NB4 (cell line): ENCODE measurements around the gene SH3GL1.

ENCODE experiments used
- DNase-seq: peaks from one replicate; pipeline ENCODE4 v3.0.0; 2010; ENCODE audit warnings: low read depth
- H3K4me3 ChIP-seq: one replicate; pipeline ENCODE4 v1.5.1; 2011; ENCODE audit warnings: mild to moderate bottlenecking, low read depth, low read length, moderate library complexity
- CTCF ChIP-seq: IDR thresholded peaks from one replicate; pipeline ENCODE4 v1.5.1; 2012; ENCODE audit warnings: low read depth, low read length
- MAX ChIP-seq: IDR thresholded peaks from 2 replicates; pipeline ENCODE4 v1.6.1; 2011; ENCODE audit warnings: low read depth, low read length
- MYC ChIP-seq: IDR thresholded peaks from 2 replicates; pipeline ENCODE4 v1.6.1; 2011; ENCODE audit warnings: low read depth, low read length
- POLR2A ChIP-seq: IDR thresholded peaks from 2 replicates; pipeline ENCODE4 v1.6.1; 2011; ENCODE audit warnings: mild to moderate bottlenecking; ENCODE audit not compliant: insufficient read length; ENCODE audit errors: extremely low read depth

SH3GL1 gene

DNA sequence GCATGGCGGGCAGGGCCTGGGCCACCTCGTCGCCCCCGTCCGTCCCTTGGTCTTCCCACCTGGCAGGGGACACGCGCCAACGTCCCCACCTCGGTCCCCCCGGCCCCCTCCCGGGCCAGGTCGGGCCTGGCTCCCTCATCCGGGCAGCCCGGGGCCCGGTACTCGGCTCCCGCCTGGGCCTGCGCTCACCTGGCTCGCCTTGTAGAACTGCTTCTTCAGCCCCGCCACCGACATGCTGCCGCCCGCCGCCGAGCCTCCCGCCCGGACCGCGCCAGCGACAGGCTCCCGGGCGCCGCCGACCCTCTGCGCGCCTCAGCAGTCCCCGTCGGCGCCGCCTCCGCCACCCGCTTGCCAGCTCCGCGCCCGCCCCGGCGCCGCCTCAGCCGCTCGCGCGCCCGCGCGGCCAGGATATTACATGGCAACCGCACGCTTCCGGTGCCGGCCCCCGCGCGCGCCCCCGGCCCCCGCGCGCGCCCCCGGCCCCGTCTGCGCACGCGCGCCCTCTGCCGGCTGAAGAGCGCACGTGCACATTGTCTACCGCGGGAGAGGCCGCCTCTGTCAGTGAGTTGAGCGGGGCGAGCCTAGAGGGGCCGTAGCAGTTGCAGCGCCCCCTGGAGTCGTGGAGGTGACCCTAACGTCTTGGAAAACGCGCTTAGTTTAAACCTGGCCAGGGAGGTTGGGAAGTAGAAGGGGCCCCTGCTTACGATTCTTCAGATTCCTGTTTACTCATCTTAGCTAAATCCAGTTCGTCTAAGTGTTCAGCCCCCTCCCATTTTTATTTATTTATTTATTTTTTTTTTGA lies at the start of gene SH3GL1:
TSS of gene SH3GL1 (minus strand) at position 413 of the 802 bp plus-strand sequence. CDS start at position 234, 179 bp downstream.
- peak; percentile 88 for DNase-seq
- TF ChIP-seq MYC, result no peak; the same call in 1 of the 2 replicates
- TF ChIP-seq CTCF, result peak; percentile 72
- TF ChIP-seq POLR2A, result peak; percentile 46
- TF ChIP-seq MAX, result peak; percentile 86
- H3K4me3 ChIP-seq, result peak within 1 kb of the TSS; percentile 91

GRCh38 chr19:4449639-4450028 lies 49.3 kb upstream of the SH3GL1 start:
- no peak overlapping the region for H3K4me3 ChIP-seq
- DNase-seq, result no peak
- TF ChIP-seq MAX (no peak), CTCF (no peak), POLR2A (no peak), MYC (no peak)

- no peak for TF ChIP-seq POLR2A
- no peak for TF ChIP-seq MYC
- TF ChIP-seq CTCF, result no peak
- no peak for TF ChIP-seq MAX
- DNase-seq, result no peak
- no peak overlapping the region for H3K4me3 ChIP-seq
These were observed 48.8 kb upstream of the SH3GL1 start for GRCh38 chr19:4449022-4449638.

DNA sequence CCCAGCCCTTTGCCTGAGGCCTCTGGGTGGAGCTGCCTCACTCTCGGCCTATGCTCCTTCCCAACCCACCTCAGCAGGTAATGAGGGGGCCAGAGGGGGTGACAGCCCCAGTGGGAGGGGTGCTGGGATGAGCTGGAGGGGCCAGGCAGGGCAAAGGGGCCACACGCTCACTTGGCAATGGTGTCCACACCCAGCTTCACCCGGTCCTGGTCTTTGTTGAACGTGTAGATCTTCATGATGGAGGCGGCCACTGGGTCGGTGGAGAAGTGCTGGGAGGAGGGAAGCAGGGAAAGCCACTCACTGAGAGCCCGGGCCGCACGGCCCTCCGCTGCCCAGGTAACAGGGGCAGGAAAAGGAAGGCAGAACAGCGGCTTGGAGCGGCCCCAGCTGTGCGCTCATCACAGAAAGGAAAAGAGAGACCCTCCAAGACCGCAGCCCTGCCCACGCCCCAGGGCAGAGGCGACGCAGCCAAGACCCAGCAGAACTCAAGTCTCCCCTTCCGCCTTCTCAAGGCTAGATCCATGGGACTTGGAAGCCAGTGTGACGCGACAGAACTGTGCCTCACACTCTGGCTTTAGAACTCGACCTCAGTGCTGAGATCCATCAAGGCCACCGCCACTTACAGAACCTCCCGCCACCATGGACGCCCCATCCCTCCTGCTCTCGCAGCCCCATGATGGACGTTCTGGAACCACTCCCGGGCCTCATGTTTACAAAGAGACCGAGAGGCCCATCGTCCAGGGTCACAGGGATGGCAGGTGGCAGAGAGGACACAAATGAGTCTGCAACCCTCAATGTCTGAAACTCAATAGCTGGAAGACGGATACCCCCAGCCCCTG lies 48.0 kb upstream of the SH3GL1 start:
- no peak for TF ChIP-seq POLR2A
- no peak for TF ChIP-seq MYC
- no peak for TF ChIP-seq CTCF
- TF ChIP-seq MAX, result no peak
- no peak for DNase-seq
- H3K4me3 ChIP-seq, result no peak overlapping the region

- no peak for TF ChIP-seq MYC
- H3K4me3 ChIP-seq, result no peak overlapping the region
- DNase-seq, result no peak
These were observed 47.2 kb upstream of the SH3GL1 start for GRCh38 chr19:4447327-4448146.
